ENCODE results near the gene TSHZ3. TPM values are rescaled to one million over a fixed set of nuclear protein-coding genes. Genes with fewer than 3 reads are reported as not detected.

Gene TSHZ3
- total and polyA plus RNA-seq, 9 of the 15 experiments (the other 6 are each of a cell fraction or from before 2014, with no cell fraction given): 0.03 to 0.13 (median 0.05) TPM; not detected in 5

- intact Hi-C loops (cut with micrococcal nuclease): no loop called here
- Histone ChIP-seq H3K4me2 (ENCODE audit: insufficient read depth, low read length) (no peak overlapping the region), H3K27me3 (ENCODE audit: control insufficient read depth in 2 of 2, insufficient read depth in 2 of 2, low read length in 2 of 2) (no peaks in the 10 kb centered on the region; a peak in 1 of 5 replicates), H3K36me3 (ENCODE audit: control insufficient read depth, insufficient read depth, low read length) (no peaks in the 10 kb centered on the region), H3K9me3 (replicated peaks; ENCODE audit: control insufficient read depth, insufficient read depth, low read depth, low read length) (no peaks in the 10 kb centered on the region), H3K9me1 (ENCODE audit: control insufficient read depth, insufficient read depth, low read length) (no peaks in the 10 kb centered on the region), H4K20me1 (replicated peaks; ENCODE audit: control insufficient read depth, insufficient read depth, low read length) (no peaks in the 10 kb centered on the region), H3K4me1 (replicated peaks in 1 of 2; ENCODE audit: control insufficient read depth in 2 of 2, insufficient read depth in 2 of 2, low read length in 2 of 2) (no peaks in the 10 kb centered on the region), H3K27ac (ENCODE audit: extremely low read depth, low read depth, low read length) (no peak overlapping the region), H3K9ac (ENCODE audit: insufficient read depth in 1 of 2, low read depth in 2 of 2, low read length in 2 of 2) (no peak overlapping the region), H2AFZ (ENCODE audit: low read depth, low read length) (no peak overlapping the region), H3K4me3 (no peak overlapping the region), H3K79me2 (ENCODE audit: control insufficient read depth, insufficient read depth, low read length) (no peaks in the 10 kb centered on the region)
- ATAC-seq: no peak
- BruUV-seq (replicated peaks): no TSS peak
- 1% methylated on average over 4 of the region's 4 CpGs for WGBS (ENCODE audit: insufficient coverage, low coverage, missing lambda C conversion rate)
- no peak for DNase-seq (ENCODE audit: extremely low read depth in 1 of 4, low spot score in 3 of 4)
- in situ Hi-C loops (cut with MboI): no loop called here
- no peak for FAIRE-seq
- ChIA-PET CTCF (ENCODE audit: low intra/inter-chr PET ratio) (interaction anchor here (0.7 kb wide), 1 partner anchor 1545 kb away, joined by 5 read pairs; no protein-coding TSS in a partner anchor), POLR2A (interaction anchor here (0.7 kb wide), 1 partner anchor 204 kb away, joined by 4 read pairs; no protein-coding TSS in a partner anchor)
- TF ChIP-seq, protein P1, sequence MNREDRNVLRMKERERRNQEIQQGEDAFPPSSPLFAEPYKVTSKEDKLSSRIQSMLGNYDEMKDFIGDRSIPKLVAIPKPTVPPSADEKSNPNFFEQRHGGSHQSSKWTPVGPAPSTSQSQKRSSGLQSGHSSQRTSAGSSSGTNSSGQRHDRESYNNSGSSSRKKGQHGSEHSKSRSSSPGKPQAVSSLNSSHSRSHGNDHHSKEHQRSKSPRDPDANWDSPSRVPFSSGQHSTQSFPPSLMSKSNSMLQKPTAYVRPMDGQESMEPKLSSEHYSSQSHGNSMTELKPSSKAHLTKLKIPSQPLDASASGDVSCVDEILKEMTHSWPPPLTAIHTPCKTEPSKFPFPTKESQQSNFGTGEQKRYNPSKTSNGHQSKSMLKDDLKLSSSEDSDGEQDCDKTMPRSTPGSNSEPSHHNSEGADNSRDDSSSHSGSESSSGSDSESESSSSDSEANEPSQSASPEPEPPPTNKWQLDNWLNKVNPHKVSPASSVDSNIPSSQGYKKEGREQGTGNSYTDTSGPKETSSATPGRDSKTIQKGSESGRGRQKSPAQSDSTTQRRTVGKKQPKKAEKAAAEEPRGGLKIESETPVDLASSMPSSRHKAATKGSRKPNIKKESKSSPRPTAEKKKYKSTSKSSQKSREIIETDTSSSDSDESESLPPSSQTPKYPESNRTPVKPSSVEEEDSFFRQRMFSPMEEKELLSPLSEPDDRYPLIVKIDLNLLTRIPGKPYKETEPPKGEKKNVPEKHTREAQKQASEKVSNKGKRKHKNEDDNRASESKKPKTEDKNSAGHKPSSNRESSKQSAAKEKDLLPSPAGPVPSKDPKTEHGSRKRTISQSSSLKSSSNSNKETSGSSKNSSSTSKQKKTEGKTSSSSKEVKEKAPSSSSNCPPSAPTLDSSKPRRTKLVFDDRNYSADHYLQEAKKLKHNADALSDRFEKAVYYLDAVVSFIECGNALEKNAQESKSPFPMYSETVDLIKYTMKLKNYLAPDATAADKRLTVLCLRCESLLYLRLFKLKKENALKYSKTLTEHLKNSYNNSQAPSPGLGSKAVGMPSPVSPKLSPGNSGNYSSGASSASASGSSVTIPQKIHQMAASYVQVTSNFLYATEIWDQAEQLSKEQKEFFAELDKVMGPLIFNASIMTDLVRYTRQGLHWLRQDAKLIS (CRISPR knock-in tag; IDR thresholded peaks at IDR 0.05): no peak
- TF ChIP-seq JUNB (CRISPR knock-in tag; conservative IDR thresholded peaks at IDR 0.05) (no peak), TFAP4 (CRISPR knock-in tag; IDR thresholded peaks at IDR 0.05; ENCODE audit: borderline replicate concordance) (no peak), MYBL2 (IDR thresholded peaks at IDR 0.05; ENCODE audit: low read depth) (no peak), MYBL2 (CRISPR knock-in tag; IDR thresholded peaks at IDR 0.05; ENCODE audit: borderline replicate concordance) (no peak), TSC22D4 (tag; IDR thresholded peaks at IDR 0.05) (no peak), MAFK (IDR thresholded peaks at IDR 0.05; ENCODE audit: low read length) (no peak), MYC (IDR thresholded peaks at IDR 0.05; ENCODE audit: low read depth, low read length) (no peak), MYC (CRISPR knock-in tag; IDR thresholded peaks at IDR 0.05; ENCODE audit: borderline replicate concordance, low read depth) (no peak), ZFP30 (CRISPR knock-in tag; IDR thresholded peaks at IDR 0.05; ENCODE audit: borderline replicate concordance) (no peak), ZNF282 (CRISPR knock-in tag; IDR thresholded peaks at IDR 0.05) (no peak), U2AF1 (optimal IDR thresholded peaks at IDR 0.05; ENCODE audit: low read depth, low read length) (no peak), SMARCA5 (IDR thresholded peaks at IDR 0.05) (no peak), ETS2 (tag; IDR thresholded peaks at IDR 0.05; ENCODE audit: borderline replicate concordance, poor library complexity, severe bottlenecking) (no peak), POLR2G (IDR thresholded peaks at IDR 0.05; ENCODE audit: low read depth, low read length) (no peak), ZHX1 (conservative IDR thresholded peaks at IDR 0.05; ENCODE audit: low read length) (no peak)
Observed at GRCh38 chr19:31233295-31233800, 115.9 kb downstream of the TSHZ3 start.

Data from K562 (cell line).